Activated T-cell treated with anti-CD3 and anti-CD28 coated beads, Interleukin-2, amount 50 U/mL, for 48 hours (primary cell): ENCODE measurements around the gene API5.

Source experiments
- DNase-seq, 2 experiments: peaks; one replicate each; pipeline ENCODE4 v3.0.0-alpha.2; 2020

API5 gene

GRCh38 chr11:43360361-43361032, 48.7 kb downstream of the API5 start:
- DNase-seq = no peak

GRCh38 chr11:43366677-43367076, 54.9 kb downstream of the API5 start:
- DNase-seq = no peak

- no peak for DNase-seq
These were observed 55.8 kb downstream of the API5 start for GRCh38 chr11:43367382-43368178.

GRCh38 chr11:43376065-43376464, 64.3 kb downstream of the API5 start:
- no peak for DNase-seq

GRCh38 chr11:43376594-43376993, 64.8 kb downstream of the API5 start:
- no peak for DNase-seq

- DNase-seq = no peak
These were observed 65.6 kb downstream of the API5 start for GRCh38 chr11:43377389-43377788.

- no peak for DNase-seq
These were observed 67.1 kb downstream of the API5 start for GRCh38 chr11:43378897-43379296.

GRCh38 chr11:43381802-43382201, 70.0 kb downstream of the API5 start:
- DNase-seq = no peak

GRCh38 chr11:43382614-43383013, 70.8 kb downstream of the API5 start:
- DNase-seq = no peak

GRCh38 chr11:43384393-43384792, 72.6 kb downstream of the API5 start:
- no peak for DNase-seq

- no peak for DNase-seq
These were observed 80.9 kb downstream of the API5 start for GRCh38 chr11:43392713-43393112.

- no peak for DNase-seq
These were observed 82.1 kb downstream of the API5 start for GRCh38 chr11:43393765-43394355.
